ENCODE measurements around the gene WWOX. TPM values are rescaled to one million over a fixed set of nuclear protein-coding genes. Genes with fewer than 3 reads are reported as not detected.
A peak's percentile ranks its signal among the peaks of the same experiment; 100 is the strongest.

Gene WWOX
- total and polyA plus RNA-seq, 2 experiments from 2014 or later: 22.1 to 123 TPM

DNA sequence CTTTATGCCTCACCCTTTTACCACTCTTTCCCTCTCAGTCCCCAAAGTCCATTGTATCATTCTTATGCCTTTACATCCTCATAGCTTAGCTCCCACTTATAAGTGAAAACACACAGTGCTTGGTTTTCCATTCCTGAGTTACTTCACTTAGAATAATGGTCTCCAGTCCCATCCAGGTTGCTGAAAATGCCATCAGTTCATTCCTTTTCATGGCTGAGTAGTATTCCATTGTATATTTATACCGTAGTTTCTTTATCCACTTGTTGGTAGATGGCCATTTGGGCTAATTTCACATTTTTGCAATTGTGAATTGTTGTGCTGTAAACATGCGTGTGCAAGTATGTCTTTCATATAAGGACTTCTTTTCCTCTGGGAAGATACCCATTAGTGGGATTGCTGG, 597.3 kb downstream of the WWOX start:
- Histone ChIP-seq H3K36me3 (no peaks in the 10 kb centered on the region), H3K27ac (no peak overlapping the region), H3K27me3 (no peaks in the 10 kb centered on the region), H3K4me1 (ENCODE audit: low read depth) (no peaks in the 10 kb centered on the region), H3K4me3 (no peak overlapping the region), H3K9me3 (ENCODE audit: low read depth) (no peaks in the 10 kb centered on the region)
- no peak for DNase-seq (ENCODE audit: low read depth in 1 of 2, low spot score in 1 of 2)
- TF ChIP-seq, protein P1, sequence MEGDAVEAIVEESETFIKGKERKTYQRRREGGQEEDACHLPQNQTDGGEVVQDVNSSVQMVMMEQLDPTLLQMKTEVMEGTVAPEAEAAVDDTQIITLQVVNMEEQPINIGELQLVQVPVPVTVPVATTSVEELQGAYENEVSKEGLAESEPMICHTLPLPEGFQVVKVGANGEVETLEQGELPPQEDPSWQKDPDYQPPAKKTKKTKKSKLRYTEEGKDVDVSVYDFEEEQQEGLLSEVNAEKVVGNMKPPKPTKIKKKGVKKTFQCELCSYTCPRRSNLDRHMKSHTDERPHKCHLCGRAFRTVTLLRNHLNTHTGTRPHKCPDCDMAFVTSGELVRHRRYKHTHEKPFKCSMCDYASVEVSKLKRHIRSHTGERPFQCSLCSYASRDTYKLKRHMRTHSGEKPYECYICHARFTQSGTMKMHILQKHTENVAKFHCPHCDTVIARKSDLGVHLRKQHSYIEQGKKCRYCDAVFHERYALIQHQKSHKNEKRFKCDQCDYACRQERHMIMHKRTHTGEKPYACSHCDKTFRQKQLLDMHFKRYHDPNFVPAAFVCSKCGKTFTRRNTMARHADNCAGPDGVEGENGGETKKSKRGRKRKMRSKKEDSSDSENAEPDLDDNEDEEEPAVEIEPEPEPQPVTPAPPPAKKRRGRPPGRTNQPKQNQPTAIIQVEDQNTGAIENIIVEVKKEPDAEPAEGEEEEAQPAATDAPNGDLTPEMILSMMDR (IDR thresholded peaks at IDR 0.05; ENCODE audit: low read depth, low read length): no peak

GRCh38 chr16:78697426-78697825, 598.0 kb downstream of the WWOX start:
- TF ChIP-seq, protein P1 (IDR thresholded peaks at IDR 0.05; ENCODE audit: low read depth, low read length): no peak
- H3K27ac ChIP-seq: no peak overlapping the region

GRCh38 chr16:78703936-78704335, 604.5 kb downstream of the WWOX start:
- Histone ChIP-seq H3K4me1 (ENCODE audit: low read depth) (no peaks in the 10 kb centered on the region), H3K36me3 (no peaks in the 10 kb centered on the region), H3K4me3 (no peak overlapping the region), H3K27ac (no peak overlapping the region), H3K9me3 (ENCODE audit: low read depth) (no peaks in the 10 kb centered on the region), H3K27me3 (no peaks in the 10 kb centered on the region)
- TF ChIP-seq, protein P1 (IDR thresholded peaks at IDR 0.05; ENCODE audit: low read depth, low read length): no peak
- DNase-seq (ENCODE audit: low read depth in 1 of 2, low spot score in 1 of 2): peak in 1 of 2 donors; percentile 8

More at GRCh38 chr16:78697426-78697825, 598.0 kb downstream of the WWOX start:
- H3K4me1 ChIP-seq (ENCODE audit: low read depth): no peaks in the 10 kb centered on the region
- H3K36me3 ChIP-seq: no peaks in the 10 kb centered on the region
- no peaks in the 10 kb centered on the region for H3K27me3 ChIP-seq
- no peak overlapping the region for H3K4me3 ChIP-seq
- no peaks in the 10 kb centered on the region for H3K9me3 ChIP-seq (ENCODE audit: low read depth)
- DNase-seq (ENCODE audit: low read depth in 1 of 2, low spot score in 1 of 2): no peak

DNA sequence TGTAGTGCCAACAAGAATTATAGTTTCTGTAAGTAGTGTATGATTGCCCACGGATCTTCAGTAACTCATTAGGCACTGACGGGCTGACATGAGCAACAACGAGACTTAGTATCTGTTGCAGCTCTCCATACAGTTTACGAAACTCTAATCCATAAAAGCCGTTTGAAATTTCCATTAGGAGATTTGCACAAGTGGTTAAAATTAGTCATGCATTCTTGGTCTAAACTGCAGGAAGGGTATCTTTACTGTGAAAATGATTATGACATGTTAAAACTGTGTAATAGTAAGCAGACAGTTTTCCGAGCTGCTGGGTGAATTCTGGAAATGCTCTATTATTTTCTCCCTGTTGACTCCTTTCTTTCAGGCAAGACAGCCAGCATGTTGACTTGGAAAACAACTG, 605.0 kb downstream of the WWOX start:
- no peak overlapping the region for H3K4me3 ChIP-seq
- no peak overlapping the region for H3K27ac ChIP-seq
- no peaks in the 10 kb centered on the region for H3K9me3 ChIP-seq (ENCODE audit: low read depth)
- H3K36me3 ChIP-seq: no peaks in the 10 kb centered on the region
- no peaks in the 10 kb centered on the region for H3K4me1 ChIP-seq (ENCODE audit: low read depth)
- no peaks in the 10 kb centered on the region for H3K27me3 ChIP-seq
- peak in 1 of 2 donors; percentile 41 for DNase-seq (ENCODE audit: low read depth in 1 of 2, low spot score in 1 of 2)
- TF ChIP-seq, protein P1 (IDR thresholded peaks at IDR 0.05; ENCODE audit: low read depth, low read length): no peak

DNA sequence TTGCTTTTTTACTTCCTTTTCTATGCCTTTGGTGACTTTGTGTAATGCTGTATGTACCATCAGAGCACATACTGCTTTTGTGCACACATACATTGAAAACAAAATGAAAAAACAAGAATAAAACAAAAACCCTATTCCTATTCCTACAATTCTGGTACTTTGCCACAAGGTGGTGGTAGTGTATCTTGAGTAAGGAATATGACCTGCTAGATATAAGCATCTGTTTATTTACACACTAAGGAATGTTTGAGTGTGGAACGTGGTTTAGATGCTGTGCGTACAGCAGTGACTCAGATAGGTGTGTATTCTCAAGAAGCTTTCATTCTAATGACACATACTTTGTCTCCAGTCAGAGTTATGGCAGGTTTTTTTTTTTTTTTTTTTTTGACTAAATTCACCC, 606.2 kb downstream of the WWOX start:
- peak; percentile 2 to 15 for DNase-seq (ENCODE audit: low read depth in 1 of 2, low spot score in 1 of 2)
- H3K27ac ChIP-seq: no peak overlapping the region
- TF ChIP-seq, protein P1 (IDR thresholded peaks at IDR 0.05; ENCODE audit: low read depth, low read length): peak; percentile 13
- H3K36me3 ChIP-seq: no peaks in the 10 kb centered on the region
- H3K27me3 ChIP-seq: no peaks in the 10 kb centered on the region
- no peaks in the 10 kb centered on the region for H3K9me3 ChIP-seq (ENCODE audit: low read depth)
- no peaks in the 10 kb centered on the region for H3K4me1 ChIP-seq (ENCODE audit: low read depth)
- H3K4me3 ChIP-seq: no peak overlapping the region

DNA sequence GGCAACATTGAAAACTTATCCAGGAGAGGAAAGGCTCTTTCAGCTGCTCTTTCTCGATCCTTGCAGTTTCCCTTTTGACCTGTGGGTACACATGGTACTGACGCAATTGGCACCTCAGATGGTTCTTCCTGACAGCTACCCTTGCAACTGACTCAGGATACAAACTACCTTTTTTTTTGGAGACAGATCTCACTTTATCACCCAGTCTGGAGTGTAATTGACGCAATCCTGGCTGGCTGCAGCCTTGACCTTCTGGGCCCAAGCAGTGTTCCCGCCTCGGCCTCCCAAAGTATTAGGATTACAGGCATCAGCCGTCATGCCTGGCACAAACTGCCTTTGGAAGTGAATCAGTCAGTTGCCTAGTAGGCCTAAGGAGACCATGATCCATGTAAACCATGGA, 607.2 kb downstream of the WWOX start:
- no peak for DNase-seq (ENCODE audit: low read depth in 1 of 2, low spot score in 1 of 2)
- H3K27me3 ChIP-seq: no peaks in the 10 kb centered on the region
- no peaks in the 10 kb centered on the region for H3K4me1 ChIP-seq (ENCODE audit: low read depth)
- H3K4me3 ChIP-seq: no peak overlapping the region
- TF ChIP-seq, protein P1 (IDR thresholded peaks at IDR 0.05; ENCODE audit: low read depth, low read length): no peak
- H3K27ac ChIP-seq: no peak overlapping the region
- no peaks in the 10 kb centered on the region for H3K36me3 ChIP-seq
- H3K9me3 ChIP-seq (ENCODE audit: low read depth): no peaks in the 10 kb centered on the region
